Neural progenitor cell (in vitro differentiated cells): ENCODE data around the gene SLC49A4. TPM values are rescaled to one million over a fixed set of nuclear protein-coding genes. Genes with fewer than 3 reads are reported as not detected.

Experiments
- DNase-seq: peaks from one replicate; pipeline ENCODE4 v3.0.0-alpha.2; 2016; ENCODE audit warnings: low spot score
- H2AFZ ChIP-seq: fragments of 200-600 bp; sonication (generic); replicated peaks from 2 replicates; pipeline ENCODE4 v1.6.1; 2016; ENCODE audit warnings: antibody characterized with exemption
- H3F3A ChIP-seq: fragments of 200-600 bp; sonication (generic); 2 replicates; pipeline ENCODE4 v1.6.1; 2016; ENCODE audit warnings: antibody characterized with exemption, low read depth
- H3K27ac ChIP-seq: fragments of 200-600 bp; sonication (generic); 2 replicates; pipeline ENCODE4 v1.5.1; 2016; ENCODE audit warnings: mild to moderate bottlenecking
- H3K27me3 ChIP-seq: fragments of 200-600 bp; sonication (generic); 2 replicates; pipeline ENCODE4 v1.6.1; 2016; ENCODE audit warnings: mild to moderate bottlenecking, moderate library complexity
- H3K36me3 ChIP-seq: fragments of 200-600 bp; sonication (generic); 2 replicates; pipeline ENCODE4 v1.5.1; 2016
- H3K4me1 ChIP-seq: fragments of 200-600 bp; sonication (generic); 2 replicates; pipeline ENCODE4 v1.6.1; 2016; ENCODE audit warnings: mixed run types
- H3K4me2 ChIP-seq: fragments of 200-600 bp; sonication (generic); 2 replicates; pipeline ENCODE4 v1.6.1; 2016
- H3K4me3 ChIP-seq: fragments of 200-600 bp; sonication (generic); 2 replicates; pipeline ENCODE4 v1.5.1; 2016
- H3K79me2 ChIP-seq: fragments of 200-600 bp; sonication (generic); 2 replicates; pipeline ENCODE4 v1.6.1; 2016; ENCODE audit warnings: low read depth
- H3K9ac ChIP-seq: fragments of 200-600 bp; sonication (generic); 2 replicates; pipeline ENCODE4 v1.6.1; 2016
- H3K9me3 ChIP-seq: fragments of 200-600 bp; sonication (generic); 2 replicates; pipeline ENCODE4 v1.5.1; 2016; ENCODE audit warnings: low read depth
- H4K20me1 ChIP-seq: fragments of 200-600 bp; sonication (generic); 2 replicates; pipeline ENCODE4 v1.6.1; 2016; ENCODE audit warnings: low read depth
- H3K27ac Mint-ChIP-seq: 3 replicates; pipeline ENCODE4 v1.8.0; 2021; ENCODE audit warnings: mixed read lengths
- H3K27me3 Mint-ChIP-seq: 2 replicates; pipeline ENCODE4 v1.8.0; 2022; ENCODE audit warnings: low read depth, mild to moderate bottlenecking, inconsistent platforms, moderate library complexity, mixed read lengths; ENCODE audit not compliant: insufficient read depth
- H3K36me3 Mint-ChIP-seq: 3 replicates; pipeline ENCODE4 v1.8.0; 2021; ENCODE audit warnings: mixed read lengths
- H3K4me1 Mint-ChIP-seq: 3 replicates; pipeline ENCODE4 v1.8.0; 2021; ENCODE audit warnings: mixed read lengths
- H3K4me3 Mint-ChIP-seq: 3 replicates; pipeline ENCODE4 v1.8.0; 2021; ENCODE audit warnings: mild to moderate bottlenecking, moderate library complexity, mixed read lengths
- H3K9me3 Mint-ChIP-seq: 3 replicates; pipeline ENCODE4 v1.8.0; 2020; ENCODE audit warnings: mixed read lengths
- CTCF ChIP-seq: fragments of 200-600 bp; sonication (generic); IDR thresholded peaks from 2 replicates; pipeline ENCODE4 v1.5.1; 2017; ENCODE audit warnings: antibody characterized with exemption, mild to moderate bottlenecking
- EZH2 ChIP-seq: fragments of 200-600 bp; sonication (generic); IDR thresholded peaks from 2 replicates; pipeline ENCODE4 v1.6.1; 2017; ENCODE audit warnings: antibody characterized with exemption, mild to moderate bottlenecking, moderate library complexity
- EZH2phosphoT487 ChIP-seq: fragments of 200-600 bp; sonication (generic); IDR thresholded peaks from 2 replicates; pipeline ENCODE4 v1.6.1; 2017; ENCODE audit warnings: antibody characterized with exemption
- total RNA-seq: library from RNA; depleted of rRNA; stranded (reverse); fragments of >200 nt; gene quantifications from 2 replicates; pipeline ENCODE4 v1.2.3, GENCODE V29; 2015; ENCODE audit warnings: low replicate concordance

SLC49A4 gene
- total RNA-seq, 1 donor from 2014 or later = 21.6 TPM

GRCh38 chr3:122920986-122921385 is 126.1 kb downstream of the SLC49A4 start:
- peaks cover 1% of the 10 kb centered on the region for H3K4me1 Mint-ChIP-seq
- no peak overlapping the region for H3K4me2 ChIP-seq
- no peak overlapping the region for H3K9ac ChIP-seq
- H3K4me1 ChIP-seq = peaks cover 8% of the 10 kb centered on the region
- TF ChIP-seq EZH2 = no peak
- no peak for TF ChIP-seq EZH2phosphoT487
- no peak for TF ChIP-seq CTCF
- no peak overlapping the region for H2AFZ ChIP-seq
- H3K27me3 ChIP-seq = peaks cover 35% of the 10 kb centered on the region
- no peak for DNase-seq
- H3F3A ChIP-seq = no peaks in the 10 kb centered on the region
- H4K20me1 ChIP-seq = peaks cover 22% of the 10 kb centered on the region
- no peak overlapping the region for H3K27ac Mint-ChIP-seq
- H3K27me3 Mint-ChIP-seq = peaks cover 6% of the 10 kb centered on the region
- no peak overlapping the region for H3K27ac ChIP-seq
- H3K9me3 ChIP-seq = no peaks in the 10 kb centered on the region
- no peaks in the 10 kb centered on the region for H3K9me3 Mint-ChIP-seq
- no peak overlapping the region for H3K4me3 ChIP-seq
- H3K36me3 ChIP-seq = no peaks in the 10 kb centered on the region
- H3K79me2 ChIP-seq = no peaks in the 10 kb centered on the region
- H3K36me3 Mint-ChIP-seq = peaks cover 13% of the 10 kb centered on the region
- H3K4me3 Mint-ChIP-seq = no peak overlapping the region

DNA sequence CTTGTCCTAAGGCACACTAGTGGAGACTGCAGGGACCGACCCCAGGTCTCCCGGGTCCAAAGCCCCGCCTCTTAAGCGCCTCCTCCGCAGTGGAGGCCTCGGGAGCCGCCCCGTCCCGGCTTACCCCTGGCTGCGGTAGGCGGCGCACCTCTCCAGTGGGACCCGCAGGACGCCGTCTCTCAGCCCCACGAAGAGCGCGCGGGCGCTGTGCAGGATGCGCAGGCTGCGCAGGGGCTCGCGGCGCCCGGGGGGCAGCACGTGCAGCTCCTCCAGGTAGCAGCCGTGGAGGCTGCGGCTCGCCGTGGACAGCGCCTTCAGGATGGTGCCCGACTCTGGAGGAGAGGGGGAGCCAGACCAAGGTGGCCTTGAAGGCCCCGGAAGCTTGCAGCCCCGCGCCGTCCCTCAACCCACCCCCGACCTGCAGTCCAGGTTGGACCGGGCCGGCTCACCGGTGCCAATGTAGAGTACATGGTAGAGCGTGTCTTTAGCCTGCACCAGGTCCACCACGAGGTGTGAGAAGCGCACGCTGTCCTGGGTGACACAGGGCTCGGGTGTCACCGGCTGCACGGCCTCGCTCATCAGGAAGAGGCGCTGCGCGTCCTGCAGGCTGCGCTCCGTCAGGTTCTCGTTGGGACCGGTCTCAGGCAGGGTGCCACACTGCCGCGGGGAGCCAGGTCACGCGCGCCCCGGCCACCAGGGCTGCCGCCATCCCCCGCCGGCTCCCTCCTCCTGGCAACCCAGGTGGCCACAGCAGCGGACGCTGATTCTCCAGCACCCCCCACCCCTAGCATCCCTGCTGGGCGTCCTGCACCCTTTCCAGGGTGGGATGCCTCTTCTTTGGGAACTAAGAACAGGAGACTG is 127.2 kb downstream of the SLC49A4 start:
- peak overlapping the region; percentile 89 for H3K4me2 ChIP-seq

GRCh38 chr3:122923611-122924010 is 128.7 kb downstream of the SLC49A4 start:
- Histone ChIP-seq H3K36me3 (no peaks in the 10 kb centered on the region), H3K27me3 (peaks cover 35% of the 10 kb centered on the region), H3K9ac (no peak overlapping the region), H3K9me3 (no peaks in the 10 kb centered on the region), H3K4me2 (no peak overlapping the region), H2AFZ (no peak overlapping the region), H3F3A (no peaks in the 10 kb centered on the region), H3K4me3 (no peak overlapping the region), H3K4me1 (peaks cover 8% of the 10 kb centered on the region), H4K20me1 (peaks cover 19% of the 10 kb centered on the region), H3K27ac (no peak overlapping the region), H3K79me2 (no peaks in the 10 kb centered on the region)
- DNase-seq = no peak
- Mint-ChIP-seq H3K4me1 (peaks cover 3% of the 10 kb centered on the region), H3K4me3 (no peak overlapping the region), H3K27me3 (peaks cover 11% of the 10 kb centered on the region), H3K9me3 (no peaks in the 10 kb centered on the region), H3K27ac (no peak overlapping the region), H3K36me3 (peaks cover 11% of the 10 kb centered on the region)
- TF ChIP-seq CTCF (no peak), EZH2phosphoT487 (no peak), EZH2 (no peak)

More for the DNA sequence above, 127.2 kb downstream of the SLC49A4 start:
- no peak overlapping the region for H3K9ac ChIP-seq
- peaks cover 22% of the 10 kb centered on the region for H4K20me1 ChIP-seq
- no peak overlapping the region for H3K27ac Mint-ChIP-seq
- H3K4me3 ChIP-seq = peak overlapping the region; percentile 48
- H3F3A ChIP-seq = no peaks in the 10 kb centered on the region
- H3K27me3 ChIP-seq = peaks cover 35% of the 10 kb centered on the region
- H3K27ac ChIP-seq = no peak overlapping the region
- H3K4me1 ChIP-seq = peaks cover 8% of the 10 kb centered on the region
- H2AFZ ChIP-seq = peak overlapping the region; percentile 29
- H3K36me3 Mint-ChIP-seq = peaks cover 11% of the 10 kb centered on the region
- H3K9me3 ChIP-seq = no peaks in the 10 kb centered on the region
- peak; percentile 78 for DNase-seq
- H3K27me3 Mint-ChIP-seq = peaks cover 8% of the 10 kb centered on the region
- no peaks in the 10 kb centered on the region for H3K79me2 ChIP-seq
- TF ChIP-seq CTCF (peak; percentile 52), EZH2phosphoT487 (peak; percentile 64), EZH2 (peak; percentile 43)
- no peaks in the 10 kb centered on the region for H3K9me3 Mint-ChIP-seq
- no peaks in the 10 kb centered on the region for H3K36me3 ChIP-seq
- H3K4me3 Mint-ChIP-seq = no peak overlapping the region
- H3K4me1 Mint-ChIP-seq = peaks cover 3% of the 10 kb centered on the region
